COLO668 (cell line): ENCODE measurements around the gene MEIS1.
A peak's percentile ranks its signal among the peaks of the same experiment; 100 is the strongest.
"Not testable (repeated sequence)": the region's sequence is repeated elsewhere in the genome, so short reads cannot be mapped to it uniquely, and the experiment has no call there.

Experiments
- DNase-seq: peaks from one replicate; lab custom pipeline; 2025; ENCODE audit not compliant: unreplicated experiment; lab: John Stamatoyannopoulos, UW

Gene MEIS1

DNA sequence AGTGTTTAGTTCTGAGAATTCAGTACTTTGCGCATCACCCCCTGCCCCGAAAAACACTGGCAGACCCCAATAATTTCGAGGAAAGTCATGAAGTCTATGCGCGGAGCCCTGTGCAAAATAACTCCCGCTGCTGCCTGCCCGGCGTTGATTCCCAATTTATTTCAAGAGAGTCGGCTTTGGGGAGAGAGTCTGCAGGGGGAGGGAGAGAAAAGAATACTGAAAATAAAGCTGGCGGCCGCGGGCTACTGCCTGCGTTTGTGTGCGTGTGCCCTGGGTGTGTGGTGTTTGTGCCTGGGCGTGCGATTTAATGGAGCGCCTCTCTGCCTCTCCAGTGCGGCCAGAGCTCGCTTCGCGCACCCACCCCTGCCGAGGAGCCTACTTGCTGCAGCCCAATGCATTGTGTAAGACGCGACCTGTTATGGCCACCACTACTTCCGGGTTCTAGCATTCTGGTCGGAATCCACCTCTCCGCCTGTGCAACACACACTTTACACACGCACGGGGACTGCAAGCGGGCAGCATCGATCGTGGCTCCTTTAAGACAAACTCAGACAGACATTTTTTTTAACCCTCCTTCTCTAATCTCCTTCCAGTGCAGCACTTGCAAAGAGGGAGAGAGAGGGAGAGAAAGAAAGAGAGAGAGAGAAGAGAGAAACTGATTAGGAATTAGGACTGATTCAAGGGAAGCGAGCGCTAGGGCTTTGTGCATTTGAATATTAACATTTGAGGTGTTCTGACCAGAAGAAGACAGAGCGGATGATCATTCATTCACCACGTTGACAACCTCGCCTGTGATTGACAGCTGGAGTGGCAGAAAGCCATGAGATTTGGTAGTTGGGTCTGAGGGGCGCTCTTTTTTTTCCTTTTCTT lies at the start of gene MEIS1:
Gene MEIS1 (plus strand): TSS at position 447 of the 870 bp plus-strand sequence. CDS start 732 bp downstream, outside the sequence.
- DNase-seq: peak; percentile 89

DNA sequence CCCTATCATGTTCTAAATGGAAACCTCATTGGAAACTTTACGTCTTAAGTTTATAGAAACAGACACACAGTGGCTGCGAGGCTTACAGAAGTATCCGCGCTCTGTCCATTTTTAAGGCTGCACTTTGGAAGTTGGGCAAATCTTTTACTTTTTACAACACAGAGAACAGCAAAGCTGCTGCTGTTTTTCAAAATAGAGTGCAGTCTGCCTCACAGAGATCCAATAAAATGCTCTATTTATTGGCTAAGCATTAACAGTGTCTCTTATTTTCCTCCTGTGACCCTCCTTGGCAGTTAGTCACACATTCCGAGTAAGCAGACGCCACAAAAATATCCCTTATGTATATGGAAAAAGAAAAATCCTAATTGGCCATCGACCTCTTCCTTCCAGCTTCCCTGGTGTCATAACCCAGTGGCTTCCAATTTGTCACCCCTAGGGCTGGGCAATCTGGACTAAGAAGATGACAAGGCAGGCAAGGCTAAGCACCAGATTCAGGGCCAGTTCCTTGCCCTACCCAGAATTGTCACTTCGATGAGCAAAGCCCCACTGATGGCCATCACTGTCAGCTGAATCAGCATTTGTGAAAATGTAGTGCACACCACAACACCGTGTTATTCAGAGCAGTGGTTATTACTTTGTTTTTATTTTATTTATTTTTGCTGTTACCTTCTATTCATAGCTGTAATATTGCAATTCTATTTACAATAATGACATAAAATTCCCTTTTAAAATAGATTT lies 47.7 kb upstream of the MEIS1 start:
- DNase-seq: no peak

DNA sequence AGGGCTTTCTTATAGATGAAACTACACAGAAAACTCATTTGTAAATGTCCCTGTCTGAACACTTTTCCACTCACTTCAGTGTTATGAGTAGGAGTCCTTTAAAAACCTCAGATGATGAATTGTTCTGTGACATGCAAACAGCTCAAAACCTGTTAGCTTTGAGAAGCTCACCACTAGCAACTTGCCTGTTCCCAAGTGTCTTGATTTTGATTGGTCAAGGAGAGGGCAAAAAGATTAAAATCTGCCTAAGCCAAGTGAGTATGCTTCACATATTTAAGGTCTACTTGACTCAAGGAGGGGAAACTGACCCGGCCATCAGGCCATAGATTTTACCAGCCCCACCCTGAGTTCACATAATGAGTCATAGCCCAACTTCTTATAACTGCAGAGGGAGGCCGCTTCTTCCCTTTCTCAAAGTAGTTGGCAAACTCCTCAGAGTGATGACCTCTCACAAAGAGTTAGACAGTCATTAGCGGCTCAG lies 45.2 kb upstream of the MEIS1 start:
- DNase-seq: no peak

DNA sequence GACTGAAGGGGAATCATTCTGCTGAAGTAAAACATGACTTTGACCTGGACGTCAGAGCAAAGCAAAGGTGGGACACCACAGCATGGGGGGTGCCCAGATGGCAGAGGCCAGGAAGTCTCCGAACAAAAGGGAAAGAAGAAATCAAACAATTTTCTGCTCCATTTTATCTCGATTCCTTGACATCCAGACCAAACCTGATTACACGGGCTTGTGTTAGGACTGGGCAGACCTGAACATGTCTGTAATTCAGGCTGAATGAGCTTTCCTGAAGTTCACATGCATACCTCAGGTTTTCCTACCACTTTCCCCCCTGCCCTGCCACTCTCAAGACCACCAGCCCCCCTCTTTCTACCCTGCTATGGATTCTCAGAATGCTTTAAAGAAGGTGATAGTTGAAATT lies 44.8 kb upstream of the MEIS1 start:
- DNase-seq: no peak

DNA sequence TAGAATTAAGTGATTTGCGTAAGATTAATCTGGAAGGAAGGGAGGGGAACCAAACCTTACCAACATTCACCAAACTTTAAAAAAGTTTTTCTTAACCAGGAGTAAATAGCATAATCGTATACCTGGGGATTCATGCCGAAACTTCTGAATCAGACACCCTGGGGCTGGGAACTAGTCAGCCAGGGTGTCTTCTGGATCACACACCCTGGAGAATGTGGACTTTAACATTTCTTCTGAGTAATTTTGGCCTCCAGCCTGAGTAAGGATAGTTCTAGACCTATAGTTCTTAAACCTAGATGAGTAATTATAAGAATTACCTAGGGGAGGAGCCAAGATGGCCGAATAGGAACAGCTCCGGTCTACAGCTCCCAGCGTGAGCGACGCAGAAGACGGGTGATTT lies 44.1 kb upstream of the MEIS1 start:
- DNase-seq: no peak

DNA sequence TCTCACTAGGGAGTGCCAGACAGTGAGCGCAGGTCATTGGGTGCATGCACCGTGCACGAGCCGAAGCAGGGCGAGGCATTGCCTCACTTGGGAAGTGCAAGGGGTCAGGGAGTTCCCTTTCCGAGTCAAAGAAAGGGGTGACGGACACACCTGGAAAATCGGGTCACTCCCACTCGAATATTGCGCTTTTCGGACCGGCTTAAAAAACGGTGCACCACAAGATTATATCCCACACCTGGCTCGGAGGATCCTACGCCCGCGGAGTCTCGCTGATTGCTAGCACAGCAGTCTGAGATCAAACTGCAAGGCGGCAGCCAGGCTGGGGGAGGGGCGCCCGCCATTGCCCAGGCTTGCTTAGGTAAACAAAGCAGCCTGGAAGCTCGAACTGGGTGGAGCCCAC lies 43.7 kb upstream of the MEIS1 start:
- not testable (repeated sequence) for DNase-seq

DNA sequence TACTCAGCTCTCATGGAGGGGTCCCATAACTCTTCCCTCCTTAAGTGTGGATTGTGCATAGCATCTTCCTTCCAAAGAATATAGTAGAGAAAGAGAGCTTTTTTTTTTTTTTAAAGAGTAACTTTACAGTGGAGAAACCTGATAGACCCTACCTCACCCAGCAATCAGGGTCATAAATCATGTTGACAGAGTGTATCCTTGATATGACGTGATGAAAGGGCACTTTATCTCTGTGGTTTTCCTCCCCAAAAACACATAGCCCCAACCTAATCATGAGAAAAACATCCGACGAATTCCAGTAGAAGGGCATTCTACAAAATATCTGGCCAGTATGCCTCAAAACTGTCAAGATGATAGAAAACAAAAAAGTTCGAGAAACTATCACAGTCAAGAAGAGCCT lies 29.5 kb upstream of the MEIS1 start:
- DNase-seq: no peak

DNA sequence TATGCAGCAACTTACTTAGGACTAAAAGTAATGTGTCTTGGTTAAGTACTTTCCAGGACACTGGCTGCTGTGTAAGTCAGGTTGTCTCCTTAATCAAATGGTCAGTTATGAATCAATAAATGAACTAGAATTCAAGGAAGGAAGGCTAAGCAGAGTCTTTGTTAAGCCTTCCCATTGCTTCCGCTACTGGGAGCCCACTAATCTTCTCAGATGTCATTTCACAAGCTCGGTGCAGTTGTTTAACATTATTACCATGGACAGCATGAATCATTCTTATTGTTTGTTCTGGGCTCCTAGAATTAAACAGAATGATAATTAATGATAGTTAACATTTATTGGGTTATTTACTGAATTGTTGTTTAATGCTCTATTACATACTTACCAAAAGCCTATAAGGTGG lies 26.0 kb upstream of the MEIS1 start:
- no peak for DNase-seq

DNA sequence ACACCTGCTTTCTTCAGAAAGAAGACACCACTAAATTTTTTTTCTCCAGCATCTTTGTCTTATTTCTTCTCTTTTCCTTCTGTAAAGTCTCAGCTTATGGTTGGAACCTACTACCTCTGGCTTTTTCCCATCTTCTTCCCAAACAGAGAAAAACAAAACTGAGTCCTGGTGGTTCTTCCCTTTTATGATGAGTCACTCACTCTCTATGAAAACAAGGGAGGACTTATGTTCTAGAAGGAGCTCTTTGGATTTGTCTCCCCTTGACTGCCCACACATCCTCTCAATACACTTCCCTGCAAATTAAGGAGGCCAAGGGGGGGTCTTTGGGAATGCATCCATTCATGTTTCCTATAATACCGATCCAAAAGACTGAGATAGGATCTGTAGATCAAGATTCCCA lies 22.1 kb upstream of the MEIS1 start:
- no peak for DNase-seq

DNA sequence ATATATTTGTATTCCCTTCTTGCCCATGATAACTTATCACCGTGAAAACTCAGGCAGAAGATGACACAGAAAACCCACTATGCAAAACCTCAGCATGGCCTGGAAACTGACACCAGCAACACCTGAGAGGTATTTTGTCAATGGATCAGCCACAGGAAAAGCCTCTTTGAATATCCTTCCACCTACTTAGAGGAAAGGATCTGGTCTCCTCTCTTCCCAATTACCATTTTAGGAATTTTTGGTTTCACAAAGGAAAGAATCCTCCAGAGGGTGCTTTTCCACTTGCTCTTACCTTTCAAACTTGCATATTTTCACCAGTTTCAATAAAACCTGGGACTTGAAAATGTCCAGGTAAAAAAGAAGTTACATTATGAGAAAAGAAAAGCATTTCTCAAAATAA lies 20.0 kb upstream of the MEIS1 start:
- no peak for DNase-seq

DNA sequence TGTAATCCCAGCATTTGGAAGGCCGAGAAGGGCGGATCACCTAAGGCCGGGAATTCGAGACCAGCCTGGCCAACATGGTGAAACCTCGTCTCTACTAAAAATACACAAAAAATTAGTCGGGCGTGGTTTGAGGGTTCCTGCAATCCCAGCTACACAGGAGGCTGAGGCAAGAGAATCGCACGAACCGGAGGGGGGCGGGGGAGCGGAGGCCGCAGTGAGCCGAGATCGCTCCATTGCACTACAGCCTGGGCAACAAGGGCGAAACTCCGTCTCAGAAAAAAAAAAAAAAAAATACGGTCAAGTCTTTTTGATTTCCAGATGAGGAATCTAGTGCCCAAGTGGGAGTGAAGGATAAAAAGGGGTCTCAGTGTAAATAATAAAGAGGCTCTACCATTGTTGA lies 16.5 kb upstream of the MEIS1 start:
- no peak for DNase-seq

DNA sequence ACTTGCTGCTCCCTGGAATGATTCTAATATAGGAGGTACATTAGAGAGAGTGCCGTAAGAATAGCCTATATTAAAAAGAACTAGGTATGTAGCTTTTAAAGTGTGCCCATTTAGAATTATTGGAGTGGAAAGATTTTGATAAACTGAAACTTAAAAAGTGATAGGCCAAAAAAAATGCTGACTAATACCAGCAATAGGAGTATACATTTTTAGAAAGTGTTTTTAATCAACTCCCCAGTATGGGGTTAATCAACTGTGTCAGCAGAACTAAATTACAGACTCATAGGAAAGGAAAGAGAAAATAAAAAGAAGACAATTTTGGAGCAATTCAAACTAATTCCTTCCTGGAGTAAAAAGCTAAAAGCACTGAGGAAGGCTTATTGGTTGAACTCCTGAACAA lies 13.3 kb upstream of the MEIS1 start:
- DNase-seq: no peak

DNA sequence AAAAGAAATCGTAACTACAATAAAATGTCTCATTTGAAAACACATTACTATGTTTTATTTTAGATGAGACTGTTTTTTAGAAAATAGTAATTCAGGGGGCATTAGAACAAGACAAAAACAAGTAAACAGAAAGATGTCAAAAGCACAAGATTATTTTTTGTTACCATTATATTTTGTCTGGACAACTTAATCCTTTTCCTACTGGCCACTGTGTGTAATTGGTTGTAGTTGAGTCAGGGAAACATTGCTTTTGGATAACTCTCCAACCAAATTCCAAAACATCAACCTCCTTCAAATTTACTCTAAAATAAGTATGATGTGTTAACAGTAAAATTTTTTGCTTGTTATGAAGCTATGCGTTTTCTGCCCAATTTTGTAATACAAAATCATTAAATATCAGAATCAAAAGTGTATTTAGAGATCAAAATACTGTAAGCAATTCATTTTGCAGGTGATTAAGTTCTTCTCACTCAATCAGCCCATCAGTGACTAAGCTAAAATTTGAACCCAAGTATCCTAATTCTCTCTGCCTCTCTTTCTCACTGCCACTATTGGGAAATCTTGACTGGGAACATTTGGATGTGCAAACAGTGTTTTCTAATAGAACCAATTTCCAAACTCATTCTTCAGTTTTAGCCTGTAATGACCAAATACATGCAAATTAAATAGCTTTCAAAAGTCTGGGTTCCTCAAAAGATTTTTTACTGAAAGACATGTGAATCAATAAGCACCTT lies 11.4 kb upstream of the MEIS1 start:
- no peak for DNase-seq

DNA sequence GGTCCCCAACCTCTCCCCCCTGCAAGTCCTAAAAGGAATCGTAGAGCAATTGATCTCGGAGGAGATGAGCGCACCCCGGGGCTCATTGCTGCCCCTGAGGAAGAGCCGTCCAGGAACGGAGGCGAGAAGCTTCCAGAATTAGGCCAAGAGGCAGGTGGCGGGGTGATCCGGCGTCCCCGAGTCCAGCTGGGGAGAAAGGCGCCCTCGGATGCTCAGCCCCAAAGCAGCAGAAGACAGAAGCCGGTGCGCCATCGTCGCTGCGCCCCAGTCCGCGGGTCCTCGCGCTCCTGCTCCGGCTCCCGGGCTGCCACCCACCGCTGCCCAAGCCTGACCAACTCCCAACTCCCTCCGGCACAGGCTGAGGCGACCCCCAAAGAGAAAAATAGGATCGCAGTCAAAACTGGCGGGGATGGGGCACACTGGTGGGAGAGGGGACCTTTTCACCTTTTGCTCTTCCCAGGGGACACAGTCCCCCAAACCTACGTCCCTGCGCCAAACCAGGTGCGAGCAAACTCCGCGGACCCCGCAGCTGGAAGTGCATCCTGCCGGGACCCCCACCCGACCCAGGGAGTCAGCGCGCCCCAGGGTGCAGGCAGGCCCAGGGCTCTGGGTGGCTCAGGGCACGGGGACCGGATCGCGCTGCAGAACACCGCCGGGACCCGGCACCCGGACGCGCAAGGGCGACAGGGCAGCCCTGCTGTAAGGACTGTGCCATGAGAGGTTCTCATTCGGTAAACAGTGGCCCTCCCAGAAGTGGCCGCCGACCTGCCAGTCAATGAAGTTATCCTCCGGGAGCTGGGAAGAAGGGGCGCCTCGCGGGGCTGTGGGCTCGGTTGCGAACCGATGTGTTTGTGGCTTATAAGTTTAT lies 8.4 kb upstream of the MEIS1 start:
- DNase-seq: peak; percentile 70

DNA sequence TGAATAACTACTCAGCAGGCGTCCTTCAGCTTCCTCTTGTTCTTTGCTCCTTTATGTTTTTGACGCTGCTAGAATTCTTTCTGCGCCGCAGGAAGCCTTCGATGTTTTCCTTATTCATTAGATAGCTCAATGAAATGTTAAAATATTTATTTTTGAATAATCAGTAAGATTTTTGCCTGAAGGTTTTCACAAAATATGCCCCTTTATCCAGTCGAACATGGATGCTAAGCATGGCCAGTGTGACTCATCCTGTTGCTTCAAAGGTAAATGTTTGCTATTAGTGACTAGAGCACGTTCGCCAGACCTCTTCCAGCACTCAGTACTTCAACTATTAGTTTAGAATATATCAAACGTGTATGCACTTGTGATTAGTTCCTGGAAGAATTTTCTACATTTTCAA lies 7.6 kb upstream of the MEIS1 start:
- peak; percentile 44 for DNase-seq

DNA sequence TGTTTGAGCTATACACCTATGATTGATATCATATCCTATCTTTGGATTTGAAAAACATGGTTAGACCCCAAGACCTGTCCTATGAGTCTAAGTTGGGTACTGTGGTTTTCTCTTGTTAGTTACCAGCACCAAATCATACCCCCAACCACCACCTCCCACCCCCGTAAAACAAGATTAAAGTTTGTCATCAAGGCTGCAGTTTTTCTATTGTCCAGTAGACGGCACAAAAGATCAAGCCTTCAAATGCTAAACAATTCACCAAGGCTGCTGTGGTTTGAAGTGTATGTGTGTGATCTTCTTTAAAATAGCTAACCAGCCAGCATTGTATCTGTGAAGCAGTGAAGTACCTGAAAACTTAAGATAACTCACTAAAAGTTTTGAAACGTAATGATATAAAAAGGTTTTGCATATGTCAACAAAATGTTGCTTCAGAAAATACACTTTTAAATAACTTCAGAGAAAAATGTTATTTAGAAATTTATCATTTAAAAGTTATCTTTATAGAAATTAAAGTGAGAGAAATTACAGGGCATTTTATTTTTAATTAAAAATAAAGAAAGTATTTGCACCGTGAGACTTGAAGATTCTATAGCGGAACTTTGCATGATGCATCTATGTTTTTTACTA lies 5.8 kb upstream of the MEIS1 start:
- DNase-seq: peak; percentile 50

DNA sequence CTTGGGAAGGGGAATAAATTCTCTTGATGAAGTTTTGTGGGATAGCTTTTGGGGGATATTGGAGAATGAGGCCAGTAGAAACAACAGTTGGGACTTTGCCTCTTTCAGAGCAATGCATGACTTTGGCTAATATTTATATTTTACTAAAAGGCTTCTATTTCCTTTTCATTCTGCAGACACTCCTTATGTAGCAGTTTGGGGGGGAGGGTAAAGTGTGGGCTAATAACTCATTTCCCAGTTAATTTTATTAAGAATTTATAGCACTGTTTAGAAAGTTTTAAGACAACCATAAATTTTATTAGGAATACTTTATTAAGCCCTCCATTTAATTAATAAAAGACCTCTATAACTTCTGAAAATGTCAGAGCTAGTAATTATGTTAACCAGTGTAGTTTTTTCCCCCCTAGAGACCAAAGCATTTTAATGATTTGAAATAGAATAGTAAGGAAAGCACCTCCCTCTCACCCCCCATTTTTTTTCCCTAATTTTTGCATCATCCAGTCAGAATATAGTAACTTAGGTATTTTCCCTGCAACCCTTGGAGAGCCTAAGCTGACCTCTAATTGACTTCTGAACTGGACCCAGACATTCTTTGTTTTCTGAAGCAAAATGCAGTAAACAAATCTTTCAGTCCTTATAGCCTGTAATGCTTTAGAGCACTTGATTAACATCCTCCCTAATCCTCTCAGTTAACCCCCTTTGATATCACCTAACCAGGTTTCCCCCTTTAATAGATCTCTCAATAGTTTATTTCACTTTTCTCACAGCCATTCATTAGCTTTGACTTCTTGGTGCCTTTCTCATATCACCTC lies 5.0 kb upstream of the MEIS1 start:
- no peak for DNase-seq

DNA sequence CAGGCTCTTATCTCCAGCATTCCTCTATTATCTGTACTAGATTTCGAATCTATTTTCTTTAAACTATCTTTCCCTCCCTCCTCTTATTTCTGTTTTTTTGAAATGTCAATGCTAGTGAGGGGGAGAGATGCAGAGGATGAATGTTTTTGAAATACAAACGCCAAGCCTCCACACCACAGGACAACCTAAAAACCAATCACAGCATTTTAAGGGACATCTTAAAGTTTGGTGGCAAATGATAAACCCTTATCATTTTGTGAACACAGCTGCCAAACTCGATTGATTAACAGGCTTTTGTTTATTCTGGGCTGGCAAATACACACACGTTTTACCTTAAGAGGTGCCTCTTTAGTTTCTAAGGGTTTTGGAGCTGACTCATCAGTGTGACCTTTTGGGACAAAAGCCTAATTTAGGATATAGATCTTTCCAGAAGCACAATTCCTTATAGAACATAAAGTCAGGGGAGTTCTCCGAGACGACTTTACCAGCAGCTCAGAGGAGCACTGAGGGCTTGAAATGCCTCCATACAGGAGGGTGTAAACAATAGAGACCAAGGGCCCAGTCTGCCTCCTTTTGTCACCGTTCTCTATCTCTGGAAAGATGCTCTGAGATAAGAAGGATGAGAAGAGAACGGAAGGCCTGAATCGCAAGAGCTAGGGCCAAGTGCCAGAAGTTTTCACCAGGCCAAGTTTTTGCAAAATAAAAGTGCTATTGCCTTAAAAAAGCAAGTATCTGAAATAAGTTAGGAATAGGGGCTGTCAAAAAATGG lies 4.2 kb upstream of the MEIS1 start:
- DNase-seq: no peak

DNA sequence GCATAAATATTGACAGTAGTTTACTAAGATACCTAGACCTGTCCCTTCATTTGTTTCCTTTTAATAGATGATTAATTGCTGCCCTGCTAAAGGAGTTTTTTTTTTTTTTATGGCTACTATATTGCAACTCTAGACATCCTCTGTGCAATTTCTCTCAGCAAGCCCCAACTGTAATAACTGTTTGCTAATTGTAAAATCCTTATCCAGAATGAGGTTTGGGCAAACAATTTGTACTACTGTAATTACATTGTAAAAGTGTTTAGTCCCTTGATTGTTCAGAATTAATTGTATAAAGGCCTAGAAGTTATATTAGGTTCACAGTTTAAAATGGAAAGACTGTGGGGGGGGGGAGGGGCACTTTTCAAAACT lies 3.7 kb upstream of the MEIS1 start:
- DNase-seq: no peak
